PFSK-1 (cell line): Measurements from ENCODE around the gene HAGH.

Source experiments
- FOXP2 ChIP-seq: optimal IDR thresholded peaks from 2 replicates; pipeline ENCODE3; 2011; ENCODE audit warnings: borderline replicate concordance, control low read depth, inconsistent platforms; ENCODE audit not compliant: insufficient read depth; ENCODE audit errors: extremely low read length, extremely low read depth
- POLR2AphosphoS5 ChIP-seq: IDR thresholded peaks from 2 replicates; pipeline ENCODE4 v1.6.1; 2012; ENCODE audit warnings: low read depth, mild to moderate bottlenecking, control low read depth, low read length, moderate library complexity
- REST ChIP-seq, 2 experiments: IDR thresholded peaks; 2 replicates each; pipeline versions ENCODE4 v1.6.1 to v1.8.0; 2011 to 2012; ENCODE audit warnings: low read depth in 2 of 2, low read length in 2 of 2, control low read depth in 1 of 2, inconsistent platforms in 1 of 2, mild to moderate bottlenecking in 1 of 2, moderate library complexity in 1 of 2; ENCODE audit not compliant: insufficient read depth in 1 of 2
- SIN3A ChIP-seq: IDR thresholded peaks from 2 replicates; pipeline ENCODE4 v1.6.1; 2012; ENCODE audit warnings: mild to moderate bottlenecking, low read length, moderate library complexity, borderline replicate concordance; ENCODE audit not compliant: insufficient read depth
- TAF1 ChIP-seq: IDR thresholded peaks from 2 replicates; pipeline ENCODE4 v1.6.1; 2012; ENCODE audit warnings: low read length, control low read depth, borderline replicate concordance; ENCODE audit not compliant: insufficient read depth

Gene HAGH

GRCh38 chr16:1865902-1866690 lies 39.5 kb upstream of the HAGH start:
- TF ChIP-seq SIN3A (no peak), FOXP2 (no peak), TAF1 (no peak), POLR2AphosphoS5 (no peak), REST (IDR thresholded peaks at IDR 0.05; ENCODE audit: insufficient read depth in 1 of 2, low read depth in 2 of 2, low read length in 2 of 2) (no peak)

DNA sequence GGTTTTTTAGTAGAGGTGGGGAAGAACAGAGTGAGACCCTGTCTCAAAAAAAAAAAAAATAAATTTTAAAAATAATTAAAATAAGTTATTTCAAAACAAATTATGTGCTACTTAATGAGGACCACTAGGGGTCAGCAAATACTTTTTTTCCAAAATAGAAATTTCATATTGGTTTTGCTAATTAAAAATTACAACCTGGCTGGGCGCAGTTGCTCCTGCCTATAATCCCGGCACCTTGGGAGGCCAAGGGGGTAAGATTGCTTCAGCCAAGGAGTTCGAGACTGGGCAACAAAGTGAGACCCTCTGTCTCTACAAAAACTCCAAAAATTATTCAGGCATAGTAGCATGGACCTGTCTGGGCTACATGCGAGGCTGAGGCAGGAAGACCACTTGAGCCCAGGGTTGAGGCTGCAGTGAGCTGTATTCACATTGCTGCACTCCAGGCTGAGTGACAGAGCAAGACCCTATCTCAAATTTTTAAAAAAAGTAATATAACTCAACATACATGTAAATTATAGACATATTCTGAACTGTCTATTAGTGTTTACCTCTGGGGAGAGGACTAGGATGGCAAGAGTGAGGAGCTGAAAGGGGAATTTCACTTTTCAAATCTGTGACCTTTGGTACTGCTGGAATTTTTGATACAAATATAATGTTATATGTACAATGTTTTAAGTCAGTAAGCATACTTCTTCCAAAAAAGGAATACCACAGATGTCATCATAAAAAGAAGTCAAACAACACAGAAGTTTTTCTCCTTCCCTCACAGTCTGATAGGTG lies 37.2 kb upstream of the HAGH start:
- TF ChIP-seq REST (IDR thresholded peaks at IDR 0.05; ENCODE audit: insufficient read depth in 1 of 2, low read depth in 2 of 2, low read length in 2 of 2), result no peak
- no peak for TF ChIP-seq TAF1
- no peak for TF ChIP-seq SIN3A
- no peak for TF ChIP-seq FOXP2
- TF ChIP-seq POLR2AphosphoS5, result no peak

- TF ChIP-seq POLR2AphosphoS5 (no peak), REST (IDR thresholded peaks at IDR 0.05; ENCODE audit: insufficient read depth in 1 of 2, low read depth in 2 of 2, low read length in 2 of 2) (no peak), FOXP2 (no peak), SIN3A (no peak), TAF1 (no peak)
These were observed 35.8 kb upstream of the HAGH start for GRCh38 chr16:1862394-1862793.

DNA sequence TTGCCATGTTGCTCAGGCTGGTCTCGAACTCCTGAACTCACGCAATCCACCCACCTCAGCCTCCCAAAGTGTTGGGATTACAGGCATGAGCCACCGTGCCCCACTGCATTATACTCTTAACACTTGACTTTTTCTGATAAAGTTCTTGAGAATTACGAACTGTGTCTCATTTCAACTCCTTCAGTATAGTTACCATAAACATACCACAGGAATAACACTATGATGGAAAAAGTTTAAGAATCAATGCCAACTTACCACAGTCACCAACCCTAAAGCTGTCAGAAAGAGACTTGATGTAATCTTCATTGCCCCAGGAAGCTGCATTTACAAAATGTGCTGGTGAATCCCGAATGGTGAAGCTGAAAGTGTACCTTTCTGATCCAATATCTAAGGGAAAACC lies 35.1 kb upstream of the HAGH start:
- TF ChIP-seq REST (IDR thresholded peaks at IDR 0.05; ENCODE audit: insufficient read depth in 1 of 2, low read depth in 2 of 2, low read length in 2 of 2) (no peak), FOXP2 (no peak), POLR2AphosphoS5 (no peak), TAF1 (no peak), SIN3A (no peak)
